Measurements from ENCODE around the gene XIRP1.

Gene XIRP1

GRCh38 chr3:39143051-39143885, 49.1 kb downstream of the XIRP1 start:
- no peak for DNase-seq

DNA sequence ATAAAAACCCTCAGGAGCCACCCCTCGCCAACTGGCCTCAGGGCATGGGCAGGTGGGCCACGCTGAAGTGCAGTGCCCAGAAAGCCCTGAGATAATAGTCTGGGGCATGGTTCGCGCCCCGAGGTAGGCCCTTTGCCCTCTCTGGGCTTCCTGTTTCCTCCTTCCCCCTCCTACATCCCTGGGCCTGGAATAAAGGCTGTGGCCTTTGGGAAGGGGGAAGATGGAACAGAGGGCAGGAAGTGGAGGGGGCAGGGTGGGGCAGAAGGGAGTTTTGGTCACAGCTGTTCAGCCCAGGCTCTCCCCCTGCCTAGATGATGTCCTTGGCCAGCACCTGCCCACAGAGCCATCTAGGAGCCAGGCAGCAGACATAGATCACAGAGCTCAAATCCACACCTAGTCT, 50.3 kb downstream of the XIRP1 start:
- no peak for DNase-seq

GRCh38 chr3:39141171-39141995, 51.0 kb downstream of the XIRP1 start:
- DNase-seq, result no peak

DNA sequence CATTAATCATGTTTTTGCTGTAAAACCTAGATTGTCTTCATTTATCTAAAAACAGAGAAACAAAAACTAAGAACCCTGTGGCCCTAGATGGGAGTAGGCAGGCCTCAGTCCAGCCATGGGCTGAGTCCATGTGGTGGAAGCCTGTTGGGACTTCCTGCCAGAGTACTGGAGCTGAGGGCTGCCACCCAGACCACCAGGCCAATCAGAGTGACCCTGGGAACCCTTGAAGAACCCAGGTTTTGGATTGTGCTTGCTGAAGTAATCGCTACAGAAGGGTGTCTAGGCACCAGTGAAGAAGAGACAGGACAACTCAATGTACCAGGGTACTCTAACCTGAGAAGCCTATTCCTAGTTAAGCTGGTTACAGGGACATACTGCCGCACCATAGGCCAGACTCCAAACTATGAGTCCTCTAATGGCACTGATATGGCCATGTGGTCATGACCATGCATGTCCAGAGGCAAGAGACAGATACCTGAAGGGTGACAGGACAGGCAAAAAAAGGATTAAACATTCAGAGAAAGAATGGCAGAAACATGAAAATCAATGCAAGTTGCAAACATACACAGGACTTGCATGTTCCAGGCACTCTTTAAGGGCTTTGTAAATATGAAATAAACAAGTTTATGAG, 51.9 kb downstream of the XIRP1 start:
- no peak for DNase-seq

- no peak for DNase-seq
Observed at GRCh38 chr3:39139442-39139841, 53.0 kb downstream of the XIRP1 start.

DNA sequence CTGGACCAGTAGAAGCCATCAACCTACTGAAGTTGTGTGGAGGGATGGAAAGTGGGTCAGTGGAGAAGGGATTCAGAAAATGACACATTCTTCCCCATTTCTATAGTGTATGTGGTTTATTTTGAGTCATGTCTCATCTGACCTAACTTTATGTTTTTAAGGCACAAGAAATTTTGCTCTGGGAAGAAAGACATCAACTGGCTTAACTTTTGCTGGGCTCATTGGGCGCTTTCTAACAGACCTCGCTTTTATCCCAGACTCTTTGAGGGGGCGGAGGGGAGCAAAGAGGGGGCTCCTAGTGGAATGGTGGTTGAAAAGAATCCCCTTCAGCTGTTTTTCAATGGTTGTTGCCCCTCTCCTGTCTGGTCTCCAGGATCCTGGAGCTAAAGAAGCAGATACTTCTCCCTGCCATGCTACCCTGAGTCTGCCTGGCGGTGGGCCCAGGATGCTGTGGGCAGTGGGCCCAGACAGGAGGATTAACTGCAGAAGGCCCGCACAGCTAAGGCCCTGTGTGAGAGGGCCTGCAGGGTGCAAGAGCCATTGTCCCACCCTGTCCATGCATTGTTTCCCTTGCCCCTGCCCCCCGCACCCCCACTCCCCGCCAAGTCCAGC, 53.5 kb downstream of the XIRP1 start:
- no peak for DNase-seq

- DNase-seq, result no peak
Observed at GRCh38 chr3:39137991-39138803, 54.2 kb downstream of the XIRP1 start.

DNA sequence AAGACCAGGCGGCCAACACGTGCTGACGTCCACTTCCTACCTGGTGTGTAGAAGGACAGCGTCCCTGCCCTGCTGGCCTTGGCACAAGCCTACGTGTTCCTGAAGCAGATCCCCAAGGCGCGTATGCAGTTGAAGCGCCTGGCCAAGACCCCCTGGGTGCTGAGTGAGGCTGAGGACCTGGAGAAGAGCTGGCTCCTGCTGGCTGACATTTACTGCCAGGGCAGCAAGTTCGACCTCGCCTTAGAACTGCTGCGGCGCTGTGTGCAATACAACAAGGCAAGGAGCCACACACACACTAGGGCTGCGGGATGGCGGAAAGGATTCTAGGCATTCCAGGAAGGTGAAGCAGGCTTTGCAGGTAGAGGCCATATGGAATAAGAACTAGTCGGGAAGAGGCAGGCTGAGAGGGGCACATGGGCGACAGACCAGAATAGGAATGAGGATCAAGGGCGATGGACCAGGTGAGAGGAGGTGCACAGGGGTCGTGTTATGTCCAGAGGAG, 54.9 kb downstream of the XIRP1 start:
- no peak for DNase-seq

DNA sequence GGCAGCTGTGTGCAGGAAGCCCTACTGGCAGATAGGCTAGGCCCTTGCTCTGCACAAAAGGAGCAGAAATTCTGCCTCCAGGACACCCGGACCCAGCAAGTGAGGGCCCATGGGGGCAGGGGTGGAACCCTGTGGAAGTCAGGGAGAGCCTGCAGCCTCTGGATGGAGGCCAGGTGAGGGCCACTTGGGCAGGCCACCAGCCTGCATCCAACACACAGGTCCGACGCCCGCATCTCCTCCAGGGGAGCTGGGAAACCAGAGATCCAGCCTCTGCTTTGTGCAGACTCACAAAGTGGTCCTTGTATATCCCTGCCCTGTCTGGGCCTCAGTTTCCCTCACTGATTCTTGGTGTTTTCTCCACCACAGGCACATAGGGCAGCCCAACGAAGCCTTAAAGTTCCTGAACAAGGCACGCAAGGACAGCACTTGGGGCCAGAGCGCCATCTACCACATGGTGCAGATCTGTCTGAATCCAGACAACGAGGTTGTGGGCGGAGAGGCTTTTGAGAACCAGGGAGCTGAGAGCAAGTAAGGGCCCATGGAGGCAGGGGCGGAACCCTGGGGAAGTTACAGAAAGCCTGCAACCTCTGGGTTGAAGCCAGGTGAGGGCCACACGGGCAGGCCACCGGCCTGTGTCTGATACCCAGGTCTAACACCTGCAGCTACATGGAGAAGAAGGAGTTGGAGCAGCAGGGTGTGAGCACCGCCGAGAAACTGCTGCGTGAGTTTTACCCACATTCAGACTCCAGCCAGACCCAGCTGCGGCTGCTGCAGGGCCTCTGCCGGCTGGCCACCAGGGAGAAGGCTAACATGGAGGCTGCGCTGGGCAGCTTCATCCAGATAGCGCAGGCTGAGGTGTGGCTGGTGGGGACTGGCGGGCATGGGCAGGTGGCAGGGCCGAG, 55.6 kb downstream of the XIRP1 start:
- no peak for DNase-seq

DNA sequence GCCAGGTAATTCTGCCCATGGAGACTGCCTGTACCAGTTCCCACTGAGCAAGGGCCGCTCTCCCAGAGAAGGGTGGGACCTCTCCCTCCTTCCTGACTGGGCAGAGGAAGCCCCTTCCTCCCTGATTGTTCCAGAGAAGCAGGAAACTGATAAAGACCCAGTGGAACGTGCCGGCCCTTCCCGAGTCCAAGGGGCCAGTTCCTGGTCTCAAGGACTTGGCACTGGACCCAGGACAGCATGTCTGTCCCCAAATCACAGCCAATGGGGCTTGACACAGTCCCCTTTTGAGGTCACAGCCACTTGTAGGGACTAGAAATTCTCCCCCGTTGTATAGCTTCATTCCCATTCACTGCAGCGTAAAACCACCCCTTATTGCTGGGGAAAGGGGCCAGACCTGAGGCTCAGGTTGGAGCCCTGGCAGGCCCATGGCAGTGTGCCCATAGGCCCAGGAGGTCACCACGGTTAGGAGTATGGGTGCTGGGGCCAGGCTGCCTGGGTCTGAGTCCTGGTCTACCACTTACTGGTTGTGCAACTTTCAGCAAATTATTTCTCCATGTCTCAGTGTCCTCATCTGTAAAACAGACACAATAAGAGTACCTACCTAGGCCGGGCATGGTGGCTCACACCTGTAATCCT, 57.1 kb downstream of the XIRP1 start:
- no peak for DNase-seq

GRCh38 chr3:39134305-39134704, 58.1 kb downstream of the XIRP1 start:
- no peak for DNase-seq

GRCh38 chr3:39133822-39134221, 58.6 kb downstream of the XIRP1 start:
- DNase-seq, result no peak

Data from NCI-H2171 treated with DMSO at 0.1 percent for 48 hours (cell line).